ENCODE data around the gene EDN2. TPM values are rescaled to one million over a fixed set of nuclear protein-coding genes. Genes with fewer than 3 reads are reported as not detected.

Gene EDN2
- total RNA-seq, 3 donors from 2014 or later (not counting 1 experiment from before 2014, with no cell fraction given), result 0.29 to 0.93 (median 0.64) TPM

- DNase-seq, result no peak
- Mint-ChIP-seq H3K27ac (no peak overlapping the region), H3K27me3 (ENCODE audit: low read depth in 2 of 2) (peaks cover 0 to 3% of the 10 kb centered on the region in 2 donors), H3K4me1 (no peaks in the 10 kb centered on the region), H3K4me3 (no peak overlapping the region), H3K9me3 (no peaks in the 10 kb centered on the region), H3K36me3 (no peaks in the 10 kb centered on the region)
- ATAC-seq, result no peak
- Histone ChIP-seq H3K27me3 (ENCODE audit: control insufficient read depth, insufficient read depth, low read length) (no peaks in the 10 kb centered on the region), H3K27ac (ENCODE audit: low read length) (no peak overlapping the region), H3K4me3 (ENCODE audit: low read length) (no peak overlapping the region), H3K4me1 (ENCODE audit: control insufficient read depth, insufficient read depth, low read length) (no peaks in the 10 kb centered on the region), H3K36me3 (ENCODE audit: control insufficient read depth, insufficient read depth, low read length) (no peaks in the 10 kb centered on the region), H3K9me3 (ENCODE audit: control insufficient read depth, insufficient read depth, low read length) (no peaks in the 10 kb centered on the region)
- WGBS (ENCODE audit: insufficient coverage), result 82% methylated on average over 6 of the region's 6 CpGs
- TF ChIP-seq CTCF (IDR thresholded peaks at IDR 0.05), result no peak
- intact Hi-C loops (cut with micrococcal nuclease), result no loop called here
Observed at GRCh38 chr1:41471658-41472057, 12.8 kb downstream of the EDN2 start.

- H3K27me3 Mint-ChIP-seq (ENCODE audit: low read depth in 2 of 2), result peaks cover 0 to 7% of the 10 kb centered on the region in 2 donors
Observed at GRCh38 chr1:41469706-41470105, 14.8 kb downstream of the EDN2 start.

GRCh38 chr1:41468122-41468762 is 16.2 kb downstream of the EDN2 start:
- Mint-ChIP-seq H3K9me3 (no peaks in the 10 kb centered on the region), H3K4me1 (no peaks in the 10 kb centered on the region), H3K27ac (no peak overlapping the region), H3K27me3 (ENCODE audit: low read depth in 2 of 2) (peaks cover 0 to 7% of the 10 kb centered on the region in 2 donors), H3K4me3 (no peak overlapping the region), H3K36me3 (no peaks in the 10 kb centered on the region)
- intact Hi-C loops (cut with micrococcal nuclease), result no loop called here
- H3K27me3 ChIP-seq (ENCODE audit: control insufficient read depth, insufficient read depth, low read length), result no peaks in the 10 kb centered on the region
- H3K36me3 ChIP-seq (ENCODE audit: control insufficient read depth, insufficient read depth, low read length), result no peaks in the 10 kb centered on the region
- ATAC-seq (no peak), DNase-seq (no peak)
- WGBS (ENCODE audit: insufficient coverage), result 81% methylated on average over 12 of the region's 12 CpGs
- no peak overlapping the region for H3K27ac ChIP-seq (ENCODE audit: low read length)
- no peaks in the 10 kb centered on the region for H3K9me3 ChIP-seq (ENCODE audit: control insufficient read depth, insufficient read depth, low read length)
- TF ChIP-seq CTCF (IDR thresholded peaks at IDR 0.05), result no peak
- no peak overlapping the region for H3K4me3 ChIP-seq (ENCODE audit: low read length)
- no peaks in the 10 kb centered on the region for H3K4me1 ChIP-seq (ENCODE audit: control insufficient read depth, insufficient read depth, low read length)

More at GRCh38 chr1:41469706-41470105, 14.8 kb downstream of the EDN2 start:
- Histone ChIP-seq H3K4me3 (ENCODE audit: low read length) (no peak overlapping the region), H3K27me3 (ENCODE audit: control insufficient read depth, insufficient read depth, low read length) (no peaks in the 10 kb centered on the region), H3K27ac (ENCODE audit: low read length) (no peak overlapping the region), H3K4me1 (ENCODE audit: control insufficient read depth, insufficient read depth, low read length) (no peaks in the 10 kb centered on the region), H3K9me3 (ENCODE audit: control insufficient read depth, insufficient read depth, low read length) (no peaks in the 10 kb centered on the region), H3K36me3 (ENCODE audit: control insufficient read depth, insufficient read depth, low read length) (no peaks in the 10 kb centered on the region)
- 34% methylated on average over 2 of the region's 5 CpGs for WGBS (ENCODE audit: insufficient coverage)
- H3K4me1 Mint-ChIP-seq, result no peaks in the 10 kb centered on the region
- H3K36me3 Mint-ChIP-seq, result no peaks in the 10 kb centered on the region
- H3K4me3 Mint-ChIP-seq, result no peak overlapping the region
- DNase-seq (no peak), ATAC-seq (no peak)
- H3K9me3 Mint-ChIP-seq, result no peaks in the 10 kb centered on the region
- no peak for TF ChIP-seq CTCF (IDR thresholded peaks at IDR 0.05)
- no peak overlapping the region for H3K27ac Mint-ChIP-seq
- intact Hi-C loops (cut with micrococcal nuclease), result no loop called here

- no peaks in the 10 kb centered on the region for H3K9me3 Mint-ChIP-seq
- no peaks in the 10 kb centered on the region for H3K4me1 Mint-ChIP-seq
- no peaks in the 10 kb centered on the region for H3K36me3 ChIP-seq (ENCODE audit: control insufficient read depth, insufficient read depth, low read length)
- intact Hi-C loops (cut with micrococcal nuclease), result no loop called here
- H3K36me3 Mint-ChIP-seq, result no peaks in the 10 kb centered on the region
- H3K27me3 Mint-ChIP-seq (ENCODE audit: low read depth in 2 of 2), result peaks cover 0 to 7% of the 10 kb centered on the region in 2 donors
- H3K9me3 ChIP-seq (ENCODE audit: control insufficient read depth, insufficient read depth, low read length), result no peaks in the 10 kb centered on the region
- DNase-seq (no peak), ATAC-seq (no peak)
- no peak overlapping the region for H3K4me3 Mint-ChIP-seq
- H3K27me3 ChIP-seq (ENCODE audit: control insufficient read depth, insufficient read depth, low read length), result no peaks in the 10 kb centered on the region
- H3K27ac ChIP-seq (ENCODE audit: low read length), result no peak overlapping the region
- no peak for TF ChIP-seq CTCF (IDR thresholded peaks at IDR 0.05)
- no peak overlapping the region for H3K4me3 ChIP-seq (ENCODE audit: low read length)
- no peak overlapping the region for H3K27ac Mint-ChIP-seq
- 54% methylated on average over 3 of the region's 4 CpGs for WGBS (ENCODE audit: insufficient coverage)
- H3K4me1 ChIP-seq (ENCODE audit: control insufficient read depth, insufficient read depth, low read length), result no peaks in the 10 kb centered on the region
Observed at GRCh38 chr1:41467673-41468072, 16.8 kb downstream of the EDN2 start.
